Ectodermal cell (in vitro differentiated cells): ENCODE measurements around the gene LACC1. TPM values are rescaled to one million over a fixed set of nuclear protein-coding genes. Genes with fewer than 3 reads are reported as not detected.

Experiments used
- H3K27ac ChIP-seq: 2 replicates; pipeline ENCODE4 v1.7.0; 2013; ENCODE audit warnings: mild to moderate bottlenecking, low read depth, low read length; ENCODE audit not compliant: insufficient read depth, poor library complexity, severe bottlenecking
- H3K27me3 ChIP-seq: 2 replicates; pipeline ENCODE4 v1.7.0; 2013; ENCODE audit warnings: mild to moderate bottlenecking, low read length; ENCODE audit not compliant: insufficient read depth, control insufficient read depth, poor library complexity, severe bottlenecking
- H3K36me3 ChIP-seq: one replicate; pipeline ENCODE4 v1.7.0; 2013; ENCODE audit warnings: low read length; ENCODE audit not compliant: control insufficient read depth, insufficient read depth
- H3K4me1 ChIP-seq: one replicate; pipeline ENCODE4 v1.7.0; 2013; ENCODE audit warnings: low read length; ENCODE audit not compliant: control insufficient read depth, insufficient read depth
- H3K4me3 ChIP-seq: 2 replicates; pipeline ENCODE4 v1.7.0; 2013; ENCODE audit warnings: low read depth, low read length, control low read depth; ENCODE audit not compliant: insufficient read depth
- H3K9me3 ChIP-seq: 2 replicates; pipeline ENCODE4 v1.7.0; 2013; ENCODE audit warnings: mild to moderate bottlenecking, low read length, moderate library complexity; ENCODE audit not compliant: control insufficient read depth
- WGBS, 2 experiments: methylation state at CpG; one replicate each; pipeline ENCODE4 v1.1.7; 2013; ENCODE audit warnings: missing lambda C conversion rate in 2 of 2; 5-methylcytosine and 5-hydroxymethylcytosine counted together
- polyA plus RNA-seq, 4 experiments: library from polyadenylated mRNA; stranded (reverse); fragments of 50-300 nt; gene quantifications; one replicate each; pipeline ENCODE4 v1.2.3, GENCODE V29; 2013

LACC1 gene
- polyA plus RNA-seq (2013, experiment 1 of 4), result 1.3 TPM
- polyA plus RNA-seq (2013, experiment 2 of 4), result 1.3 TPM
- polyA plus RNA-seq (2013, experiment 3 of 4), result 0.96 TPM
- 0.73 TPM for polyA plus RNA-seq (2013, experiment 4 of 4)

DNA sequence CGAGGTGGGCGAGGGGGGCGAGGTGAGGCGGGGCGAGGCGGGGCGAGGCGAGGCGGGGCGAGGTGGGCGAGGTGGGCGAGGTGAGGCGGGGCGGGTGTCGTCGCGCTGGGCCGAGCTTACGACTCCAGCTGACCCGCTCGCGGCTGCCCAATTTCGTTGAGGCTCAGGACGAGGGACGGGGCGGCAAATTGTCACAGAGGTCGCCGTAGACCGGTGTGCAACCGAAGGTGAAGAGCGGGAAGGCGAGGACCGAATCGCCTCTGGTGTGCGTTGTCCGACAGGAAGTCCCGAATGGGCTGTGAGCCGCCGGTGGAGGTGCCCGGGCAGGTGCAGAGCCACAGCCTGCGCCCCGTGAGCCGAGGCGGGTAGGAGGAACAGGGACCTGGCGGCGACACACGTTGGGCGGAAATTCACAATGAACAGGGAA is at the start of gene LACC1:
Gene LACC1 (plus strand): TSS at position 150 of the 427 bp plus-strand sequence. CDS start 1,082 bp downstream, outside the sequence.
- WGBS, 2 experiments, result 1 to 2% methylated on average over 48 of the region's 48 CpGs

DNA sequence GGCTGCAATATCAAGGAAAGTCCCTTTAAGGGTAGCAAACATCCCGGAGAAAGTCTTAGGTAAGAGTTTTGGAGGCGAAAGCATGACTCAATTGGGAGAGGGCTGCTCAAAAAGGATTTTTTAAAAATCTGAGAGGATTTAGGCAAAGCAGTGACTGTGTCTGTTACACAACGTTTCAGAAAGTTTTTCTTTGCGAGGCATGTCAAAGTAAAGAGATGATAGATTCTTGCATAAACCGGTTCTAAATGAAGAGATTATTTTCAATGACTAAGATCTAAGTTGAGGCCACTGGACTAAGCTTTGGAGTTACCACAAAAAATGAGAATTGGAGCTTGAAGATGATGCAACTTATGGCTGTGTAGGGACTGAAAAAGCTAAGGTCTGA is 49.2 kb upstream of the LACC1 start:
- Histone ChIP-seq H3K4me3 (no peak overlapping the region), H3K4me1 (no peaks in the 10 kb centered on the region), H3K27me3 (no peaks in the 10 kb centered on the region), H3K36me3 (no peaks in the 10 kb centered on the region), H3K9me3 (no peaks in the 10 kb centered on the region), H3K27ac (no peak overlapping the region)
- 91 to 93% methylated on average over 5 of the region's 5 CpGs for WGBS, 2 experiments

More for the DNA sequence above, at the start of gene LACC1:
- peaks cover 22% of the 10 kb centered on the region for H3K27me3 ChIP-seq
- H3K4me3 ChIP-seq, result peak within 1 kb of the TSS; percentile 79
- no peaks in the 10 kb centered on the region for H3K36me3 ChIP-seq
- H3K4me1 ChIP-seq, result peaks cover 5% of the 10 kb centered on the region
- no peaks in the 10 kb centered on the region for H3K9me3 ChIP-seq
- H3K27ac ChIP-seq, result peak within 1 kb of the TSS; percentile 8

DNA sequence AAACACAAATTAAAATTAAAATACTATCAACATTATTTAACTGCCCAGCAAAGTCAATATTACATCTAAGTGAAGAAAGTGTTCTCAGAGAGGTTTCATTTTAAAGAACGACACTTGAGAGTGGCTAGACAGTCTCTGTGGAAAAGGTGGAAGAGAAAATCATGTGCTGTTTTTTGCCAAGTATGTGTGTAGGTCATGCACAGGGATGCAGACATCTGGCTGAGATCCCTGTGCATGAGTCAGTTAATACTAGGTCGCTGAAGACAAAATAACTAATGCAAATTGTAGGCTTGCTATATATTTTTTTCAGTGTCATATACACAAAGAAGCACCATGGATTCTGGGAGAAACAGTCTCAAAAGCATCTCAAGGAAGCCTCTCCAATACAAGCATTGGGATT is 48.6 kb upstream of the LACC1 start:
- Histone ChIP-seq H3K27ac (no peak overlapping the region), H3K9me3 (no peaks in the 10 kb centered on the region), H3K4me1 (no peaks in the 10 kb centered on the region), H3K36me3 (no peaks in the 10 kb centered on the region), H3K4me3 (no peak overlapping the region), H3K27me3 (no peaks in the 10 kb centered on the region)
- WGBS, 2 experiments, result 94 to 100% methylated on average over 1 to 2 of the region's 2 CpGs

DNA sequence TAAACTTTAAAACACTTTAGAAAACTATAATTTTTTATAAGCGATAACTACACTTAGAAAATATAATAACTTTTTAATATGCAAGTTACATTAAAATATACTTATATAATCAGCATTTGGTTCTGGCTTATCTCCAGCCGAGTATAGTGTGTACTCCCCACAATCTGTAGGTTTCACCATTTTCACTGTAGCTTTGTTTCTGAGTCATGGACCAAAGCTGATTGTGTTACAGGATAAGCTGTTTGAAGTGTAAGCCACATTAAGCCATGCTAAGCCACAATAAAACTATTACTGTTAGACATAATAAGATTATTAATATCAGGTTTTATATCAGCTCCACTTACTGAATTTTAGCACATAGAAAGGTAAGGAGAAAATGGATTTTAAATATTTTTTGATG is 44.0 kb upstream of the LACC1 start:
- 86 to 90% methylated on average over 1 of the region's 2 CpGs for WGBS, 2 experiments
- H3K27ac ChIP-seq, result no peak overlapping the region
- no peaks in the 10 kb centered on the region for H3K4me1 ChIP-seq
- no peak overlapping the region for H3K4me3 ChIP-seq
- no peaks in the 10 kb centered on the region for H3K27me3 ChIP-seq
- H3K9me3 ChIP-seq, result no peaks in the 10 kb centered on the region
- H3K36me3 ChIP-seq, result no peaks in the 10 kb centered on the region

DNA sequence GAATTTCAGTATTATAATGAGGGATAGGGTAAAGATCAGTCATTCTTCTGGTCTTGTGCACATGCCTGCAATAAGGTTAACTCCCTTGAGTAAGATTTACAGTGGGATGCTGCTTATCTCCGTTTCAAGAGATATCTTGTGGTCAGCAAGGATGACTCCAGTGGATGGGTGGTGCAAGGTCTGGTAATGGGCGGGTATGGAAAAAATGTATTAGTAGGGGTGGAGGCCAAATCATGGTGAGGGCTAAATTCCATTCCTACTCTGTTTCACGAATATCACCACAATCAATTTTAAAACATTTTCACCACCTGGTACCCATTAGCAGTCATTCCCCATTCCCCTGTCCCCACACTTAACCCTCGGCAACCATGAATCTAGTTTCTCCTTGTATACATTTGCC is 40.8 kb upstream of the LACC1 start:
- H3K36me3 ChIP-seq, result no peaks in the 10 kb centered on the region
- H3K4me3 ChIP-seq, result no peak overlapping the region
- 90 to 96% methylated on average over 3 to 4 of the region's 4 CpGs for WGBS, 2 experiments
- no peak overlapping the region for H3K27ac ChIP-seq
- H3K27me3 ChIP-seq, result no peaks in the 10 kb centered on the region
- no peaks in the 10 kb centered on the region for H3K9me3 ChIP-seq
- H3K4me1 ChIP-seq, result no peaks in the 10 kb centered on the region

DNA sequence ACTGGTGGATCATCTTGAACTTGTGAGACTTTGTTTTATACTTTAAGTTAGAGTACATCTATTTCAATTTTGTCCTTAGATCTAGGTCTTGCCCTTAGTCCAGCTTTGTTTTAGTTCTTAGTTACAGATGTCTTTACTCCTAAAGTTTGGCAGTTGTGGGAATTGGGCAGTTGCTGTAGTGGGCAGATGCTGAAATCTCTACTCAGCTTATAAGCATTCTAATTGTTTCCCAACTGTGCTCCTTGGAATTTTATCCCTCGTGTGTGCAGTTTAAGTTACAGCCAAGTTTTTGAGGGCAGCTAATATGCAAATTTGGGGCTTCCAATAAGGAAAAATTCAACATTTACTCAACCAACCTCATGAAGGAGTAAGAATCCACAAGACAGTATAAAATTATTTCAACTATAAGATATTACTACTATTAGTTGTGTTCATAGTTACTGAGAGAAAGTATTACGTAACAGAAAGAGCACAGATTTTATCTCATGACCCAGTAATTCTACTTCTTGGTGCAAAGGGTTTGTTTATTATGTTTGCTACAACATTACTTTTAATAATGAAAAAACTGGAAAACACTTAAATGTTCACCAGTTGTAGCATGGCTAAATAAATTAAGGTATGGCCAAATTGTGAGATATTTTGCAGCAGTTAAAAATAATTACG is 33.1 kb upstream of the LACC1 start:
- no peak overlapping the region for H3K4me3 ChIP-seq
- peaks cover 4% of the 10 kb centered on the region for H3K36me3 ChIP-seq
- no peaks in the 10 kb centered on the region for H3K27me3 ChIP-seq
- H3K9me3 ChIP-seq, result peaks cover 4% of the 10 kb centered on the region
- no peak overlapping the region for H3K27ac ChIP-seq
- WGBS, 2 experiments, result 88 to 100% methylated on average over 1 to 3 of the region's 3 CpGs
- no peaks in the 10 kb centered on the region for H3K4me1 ChIP-seq

DNA sequence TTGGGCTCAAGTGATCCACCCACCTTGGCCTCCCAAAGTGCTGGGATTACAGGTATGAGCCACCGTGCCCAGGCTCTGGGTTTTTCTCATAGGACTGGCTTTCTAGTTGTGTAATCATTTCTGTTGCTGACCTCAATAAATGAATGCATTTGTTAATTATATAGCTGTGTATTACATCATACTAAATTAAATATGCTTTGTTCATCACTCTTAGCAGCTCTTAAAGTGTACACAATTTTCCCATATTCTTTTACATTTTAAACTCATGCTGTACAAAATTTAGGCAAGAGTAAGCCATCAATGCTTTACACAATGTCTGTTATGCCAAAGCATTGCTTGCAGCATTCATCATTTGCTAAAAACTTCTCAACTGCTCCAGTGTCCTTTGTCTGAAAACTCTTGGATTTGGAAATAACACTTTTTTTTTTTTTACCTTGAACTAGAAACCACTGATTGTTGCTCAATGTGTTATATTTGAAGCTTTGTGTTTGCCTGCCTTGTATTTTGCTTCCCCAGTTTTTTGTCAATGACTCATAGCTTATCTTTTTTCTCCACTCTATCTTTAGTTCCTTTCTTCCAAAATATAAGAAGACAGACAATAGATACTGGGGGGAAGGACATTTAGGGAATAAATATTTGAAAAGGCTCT is 31.6 kb upstream of the LACC1 start:
- no peak overlapping the region for H3K4me3 ChIP-seq
- H3K27ac ChIP-seq, result no peak overlapping the region
- no peaks in the 10 kb centered on the region for H3K4me1 ChIP-seq
- H3K36me3 ChIP-seq, result peaks cover 4% of the 10 kb centered on the region
- peaks cover 4% of the 10 kb centered on the region for H3K9me3 ChIP-seq
- no peaks in the 10 kb centered on the region for H3K27me3 ChIP-seq
- WGBS, 2 experiments, result 89 to 100% methylated on average over 1 of the region's 1 CpG

GRCh38 chr13:43850873-43851272 is 28.8 kb upstream of the LACC1 start:
- Histone ChIP-seq H3K4me1 (no peaks in the 10 kb centered on the region), H3K4me3 (no peak overlapping the region), H3K9me3 (peaks cover 6% of the 10 kb centered on the region), H3K27me3 (no peaks in the 10 kb centered on the region), H3K36me3 (peaks cover 4% of the 10 kb centered on the region), H3K27ac (no peak overlapping the region)
- WGBS, 2 experiments, result 100% methylated on average over 1 of the region's 1 CpG

- peaks cover 6% of the 10 kb centered on the region for H3K9me3 ChIP-seq
- WGBS, 2 experiments, result 92 to 93% methylated on average over 1 of the region's 1 CpG
- H3K4me1 ChIP-seq, result no peaks in the 10 kb centered on the region
- H3K27me3 ChIP-seq, result no peaks in the 10 kb centered on the region
- H3K27ac ChIP-seq, result no peak overlapping the region
- H3K36me3 ChIP-seq, result peaks cover 4% of the 10 kb centered on the region
- no peak overlapping the region for H3K4me3 ChIP-seq
Observed at GRCh38 chr13:43852923-43853404, 26.7 kb upstream of the LACC1 start.

GRCh38 chr13:43861863-43862262 is 17.8 kb upstream of the LACC1 start:
- 87 to 100% methylated on average over 1 of the region's 1 CpG for WGBS, 2 experiments
- Histone ChIP-seq H3K27ac (no peak overlapping the region), H3K27me3 (no peaks in the 10 kb centered on the region), H3K36me3 (no peaks in the 10 kb centered on the region), H3K4me3 (no peak overlapping the region), H3K9me3 (no peaks in the 10 kb centered on the region), H3K4me1 (no peaks in the 10 kb centered on the region)
